HS-5 (cell line): ENCODE results near the gene AP1S3.

Experiments
- DNase-seq: peaks from one replicate; pipeline ENCODE4 v3.0.0-alpha.2; 2012; ENCODE audit warnings: low read depth

AP1S3 gene

DNA sequence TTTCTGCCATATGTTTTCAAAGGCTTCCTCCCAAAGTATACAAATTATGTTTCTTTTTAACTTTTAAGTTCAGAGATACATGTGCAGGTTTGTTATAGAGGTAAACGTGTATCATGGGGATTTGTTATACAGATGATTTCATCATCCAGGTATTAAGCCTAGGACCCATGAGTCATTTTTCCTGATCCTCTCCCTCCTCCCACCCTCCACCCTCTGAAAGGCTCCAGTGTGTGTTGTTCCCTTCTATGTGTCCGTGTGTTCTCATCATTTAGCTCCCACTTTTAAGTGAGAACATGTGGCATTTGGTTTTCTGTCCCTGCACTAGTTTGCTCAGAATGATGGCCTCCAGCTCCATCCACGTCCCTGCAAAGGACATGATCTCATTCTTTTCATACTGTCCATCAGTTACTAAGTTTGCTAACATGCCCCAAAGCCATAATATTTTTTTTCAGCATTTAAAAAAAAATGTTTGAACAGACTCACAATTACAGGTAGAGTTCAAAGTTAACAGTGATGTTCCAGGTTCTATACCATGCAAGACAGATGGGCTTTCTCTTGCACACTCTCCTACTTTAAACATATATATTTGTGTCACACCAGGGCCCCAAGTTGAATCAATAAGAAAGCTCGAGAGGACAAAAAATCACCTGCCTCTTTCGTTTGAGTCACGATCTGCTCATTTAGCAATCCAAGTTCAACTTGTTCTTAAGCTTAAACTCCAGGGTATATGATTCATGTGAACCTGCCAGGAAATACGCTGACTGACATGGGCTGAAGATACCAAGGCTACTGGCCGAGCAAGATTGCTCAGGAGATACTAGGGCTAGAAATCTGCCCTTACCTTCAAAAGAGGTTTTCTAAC is 77.6 kb downstream of the AP1S3 start:
- DNase-seq, result no peak

DNA sequence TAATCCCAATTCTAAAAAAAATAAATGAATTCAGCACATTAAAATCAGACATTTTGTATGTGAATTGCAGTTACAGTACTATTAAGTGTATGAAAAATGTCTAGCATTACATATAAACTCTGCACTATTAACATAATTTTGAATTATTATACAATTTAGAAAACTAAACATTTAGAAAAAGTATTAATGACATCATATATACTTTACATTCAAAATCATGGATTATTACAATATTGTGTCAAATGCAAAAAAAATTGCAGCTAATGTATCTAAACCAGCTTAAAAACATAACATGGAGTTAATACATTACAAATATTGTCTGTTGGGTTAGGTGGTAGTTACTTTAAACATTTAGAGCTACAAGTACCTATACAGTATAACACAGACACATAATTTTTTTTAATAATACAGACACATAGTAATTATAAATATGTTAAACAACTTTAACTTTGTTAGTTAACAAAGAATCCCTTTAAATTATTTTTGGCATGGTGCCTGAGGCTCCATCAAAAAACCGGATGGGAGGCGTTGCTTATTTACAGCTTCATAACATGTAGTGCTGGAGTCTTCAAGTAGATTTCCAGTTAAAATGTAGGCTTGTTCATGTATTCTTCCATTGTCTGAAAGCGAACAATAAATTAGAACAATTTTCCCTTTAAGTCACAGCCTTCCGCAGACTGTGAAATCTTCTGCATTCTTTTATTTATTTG is 79.1 kb downstream of the AP1S3 start:
- no peak for DNase-seq

DNA sequence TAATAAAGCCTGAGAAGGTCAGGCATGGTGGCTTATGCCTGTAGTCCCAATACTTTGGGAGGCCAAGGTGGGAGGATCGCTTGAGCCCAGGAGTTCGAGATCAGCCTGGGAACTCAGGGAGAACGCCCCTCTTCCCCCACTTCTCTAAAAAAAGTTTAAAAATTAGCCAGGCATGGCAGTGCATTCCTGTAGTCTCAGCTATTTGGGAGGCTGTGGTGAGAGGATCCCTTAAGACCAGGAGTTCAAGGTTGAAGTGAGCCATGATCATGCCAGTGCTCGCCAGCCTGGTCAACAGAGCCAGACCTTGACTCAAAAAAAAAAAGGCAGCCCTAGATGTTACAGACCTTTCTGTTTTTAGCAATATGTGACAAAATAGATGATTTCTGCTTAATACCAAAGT is 83.4 kb downstream of the AP1S3 start:
- DNase-seq, result no peak

DNA sequence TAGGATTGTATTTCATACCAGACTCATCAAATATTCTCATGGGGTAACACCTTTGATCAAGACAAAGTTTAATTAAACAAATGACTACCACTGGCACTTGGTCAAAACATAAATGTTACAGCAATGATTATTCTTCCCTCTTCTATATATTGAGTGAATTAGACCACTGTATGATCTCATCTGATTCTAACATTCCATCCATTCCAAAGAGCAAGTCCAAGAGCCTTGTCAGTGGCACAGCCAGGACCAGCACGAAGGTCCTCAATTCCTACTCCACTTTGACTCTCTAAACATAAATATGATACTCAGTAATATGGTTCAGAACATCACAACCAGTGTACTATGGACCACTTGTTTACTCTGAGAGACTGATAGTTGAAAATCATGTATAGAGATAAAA is 86.4 kb downstream of the AP1S3 start:
- no peak for DNase-seq

DNA sequence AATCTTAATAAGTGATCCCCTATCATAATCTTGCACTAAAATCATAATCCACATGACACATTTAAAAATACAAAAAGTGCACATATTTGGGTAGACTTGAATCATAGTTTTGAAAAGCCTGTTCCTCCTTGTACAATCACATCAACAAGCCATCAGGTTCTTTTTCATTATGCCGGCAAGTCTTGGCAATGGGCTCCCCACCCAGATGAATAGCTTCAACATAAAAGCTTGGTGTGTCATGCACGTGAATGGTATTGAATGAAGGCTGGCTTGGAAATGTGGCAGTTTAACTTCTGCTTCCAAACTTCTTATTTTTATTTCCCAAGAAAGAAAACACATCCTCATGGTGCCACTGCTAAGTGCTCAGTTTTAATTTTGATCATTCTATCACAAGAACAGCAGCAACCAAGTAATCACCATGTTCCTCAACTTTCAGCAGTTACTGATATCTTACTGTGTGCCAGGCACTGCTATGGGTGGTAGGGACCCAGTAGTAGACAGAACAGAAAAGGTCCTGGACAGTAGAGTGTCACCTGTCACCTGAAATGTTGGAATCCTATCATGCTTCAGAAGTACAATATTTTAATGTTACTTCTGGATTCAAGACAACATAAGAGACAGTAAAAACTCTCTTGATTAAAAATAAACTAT is 89.9 kb downstream of the AP1S3 start:
- no peak for DNase-seq

DNA sequence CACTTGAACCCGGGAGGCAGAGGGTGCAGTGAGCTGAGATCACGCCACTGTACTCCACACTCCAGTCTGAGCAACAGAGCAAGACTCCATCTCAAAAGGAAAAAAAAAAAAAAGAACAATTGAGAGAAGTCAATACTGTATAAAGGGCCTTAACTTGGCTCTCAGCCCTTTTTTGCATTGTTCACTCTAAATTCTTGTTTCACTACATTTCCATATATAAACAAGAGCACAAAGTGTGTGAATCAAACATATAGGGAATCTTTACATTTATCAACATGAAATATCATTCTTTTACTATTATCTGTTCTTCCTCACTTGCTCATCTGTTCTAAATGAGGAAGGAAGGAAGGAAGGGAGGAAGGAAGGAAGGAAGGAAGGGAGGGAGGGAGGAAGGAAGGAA is 90.8 kb downstream of the AP1S3 start:
- no peak for DNase-seq

DNA sequence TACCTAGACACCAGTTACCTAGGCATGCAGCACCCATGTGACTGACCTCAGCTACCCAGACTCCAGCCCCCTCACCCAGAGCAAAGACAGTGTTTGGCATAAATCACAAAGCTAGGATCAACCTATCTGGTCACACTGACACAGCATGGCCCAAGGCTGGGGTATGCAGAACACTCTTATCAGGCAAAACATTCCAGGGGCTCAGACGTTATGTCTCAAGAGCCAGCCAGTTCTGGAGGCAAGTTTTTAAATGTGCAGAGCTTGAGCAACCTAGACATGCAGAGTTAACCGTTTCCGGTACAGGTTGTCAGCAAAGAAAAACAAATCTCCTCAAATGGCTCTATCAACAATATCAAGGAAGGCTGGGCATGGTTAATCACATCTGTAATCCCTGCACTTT is 92.8 kb downstream of the AP1S3 start:
- DNase-seq, result no peak

DNA sequence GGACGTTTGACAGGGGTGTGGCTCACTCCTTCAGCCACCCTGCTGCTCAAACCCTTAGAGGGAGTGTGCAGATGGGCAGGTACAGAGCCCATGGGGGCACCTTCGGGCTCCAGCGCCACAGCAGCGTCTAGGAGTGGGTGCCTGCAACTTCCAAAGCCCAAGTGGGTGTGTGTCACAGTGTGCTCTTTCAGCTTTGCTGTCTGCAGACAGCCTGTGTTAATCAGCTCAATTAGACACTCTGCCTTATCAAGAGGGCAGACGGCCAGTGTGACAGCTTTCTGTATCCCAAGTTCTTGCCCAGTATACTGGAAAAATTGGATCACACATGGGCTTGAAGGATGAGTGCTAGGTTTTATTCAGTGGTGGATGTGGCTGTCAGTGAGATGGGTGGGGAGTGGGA is 96.7 kb downstream of the AP1S3 start:
- no peak for DNase-seq

DNA sequence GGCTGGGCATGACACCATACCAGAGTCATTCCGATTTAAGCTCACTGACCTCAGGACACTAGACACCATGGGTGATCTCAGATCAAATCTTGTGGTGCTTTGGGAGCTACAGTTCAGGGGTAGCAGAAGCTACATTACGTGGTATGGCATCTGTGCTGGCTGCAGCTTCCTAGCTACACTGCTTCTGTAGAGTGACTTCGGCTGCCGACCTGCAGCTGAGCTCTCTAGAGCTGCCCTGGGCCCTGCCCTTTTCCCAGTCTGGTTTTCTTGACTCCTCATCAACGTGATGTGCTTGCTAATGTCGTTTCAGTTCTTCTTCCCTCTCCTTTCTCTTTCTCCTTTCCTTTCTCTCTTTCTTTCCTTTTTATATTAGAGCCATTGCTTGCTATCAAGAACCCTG is 100.2 kb downstream of the AP1S3 start:
- no peak for DNase-seq

DNA sequence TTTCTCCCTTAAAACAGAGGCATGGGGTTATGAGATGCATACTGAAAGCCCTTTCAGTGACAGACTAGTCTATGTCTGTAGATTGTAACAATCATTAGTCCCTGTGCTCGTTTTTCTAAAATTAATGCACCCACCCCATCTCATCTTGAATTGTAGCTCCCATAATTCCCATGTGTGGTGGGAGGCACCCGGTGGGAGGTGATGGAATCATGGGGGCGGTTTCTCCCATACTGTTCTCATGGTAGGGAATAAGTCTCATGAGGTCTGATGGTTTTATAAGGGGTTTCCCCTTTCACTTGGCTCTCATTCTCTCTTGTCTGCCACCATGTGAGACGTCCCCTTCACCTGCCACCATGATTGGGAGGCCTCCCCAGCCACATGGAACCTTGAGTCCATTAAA is 100.9 kb downstream of the AP1S3 start:
- no peak for DNase-seq

DNA sequence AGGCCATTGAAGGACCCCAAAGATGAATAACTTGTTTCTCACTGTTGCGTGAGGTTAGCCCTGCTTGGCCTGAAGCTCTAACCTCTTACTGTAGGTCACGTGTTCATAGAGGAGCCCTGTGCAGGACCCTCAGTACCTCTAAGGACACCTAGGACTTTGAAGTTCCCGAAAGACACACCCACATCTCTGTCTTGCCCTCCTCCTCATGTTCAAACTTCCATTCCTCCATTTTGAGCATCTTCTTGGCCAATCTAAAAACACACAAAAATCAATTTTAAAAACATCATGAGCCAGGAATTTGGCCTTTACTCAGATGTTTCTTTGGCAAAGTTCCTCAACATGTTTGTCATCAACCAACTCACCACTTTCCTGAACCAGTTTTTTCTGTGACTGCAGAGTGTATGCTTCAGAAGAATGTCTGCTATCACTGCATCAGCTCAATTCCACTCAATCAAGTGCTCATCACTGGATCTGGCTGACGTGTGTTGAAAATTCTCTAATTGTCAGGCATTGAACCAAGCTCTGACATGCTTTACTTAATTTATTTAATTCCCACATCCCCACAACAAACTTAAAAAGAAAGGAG is 101.6 kb downstream of the AP1S3 start:
- DNase-seq, result peak; percentile 93

DNA sequence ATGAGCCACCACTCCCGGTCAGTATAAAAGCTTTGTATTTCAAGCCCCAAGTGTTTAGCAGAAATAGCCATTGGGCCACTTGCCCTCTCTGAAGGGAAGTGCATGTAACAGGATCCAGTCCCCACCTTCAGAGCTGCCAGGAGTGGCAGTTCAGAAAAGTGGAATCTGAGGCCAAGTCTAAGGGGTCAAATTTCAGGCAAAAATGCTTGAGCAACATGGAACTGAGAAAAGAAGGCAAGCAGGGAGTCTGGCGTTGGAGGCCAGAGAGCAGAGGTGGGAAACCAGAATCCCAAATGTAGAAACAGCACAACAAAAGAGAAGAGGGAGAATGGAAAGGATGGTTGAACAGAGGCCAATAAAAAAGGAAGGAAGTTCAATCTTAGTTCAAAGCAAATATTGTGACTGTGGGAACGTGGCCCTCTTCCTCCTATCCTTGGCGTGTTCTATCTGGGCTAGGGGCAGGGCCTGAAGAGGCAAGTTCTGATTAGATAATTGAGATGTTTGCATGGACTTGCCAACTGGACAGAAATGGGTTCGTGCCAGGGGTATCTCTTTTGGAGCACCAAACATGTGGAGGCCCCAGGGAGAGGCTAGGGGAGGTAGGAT is 102.2 kb downstream of the AP1S3 start:
- DNase-seq, result no peak

DNA sequence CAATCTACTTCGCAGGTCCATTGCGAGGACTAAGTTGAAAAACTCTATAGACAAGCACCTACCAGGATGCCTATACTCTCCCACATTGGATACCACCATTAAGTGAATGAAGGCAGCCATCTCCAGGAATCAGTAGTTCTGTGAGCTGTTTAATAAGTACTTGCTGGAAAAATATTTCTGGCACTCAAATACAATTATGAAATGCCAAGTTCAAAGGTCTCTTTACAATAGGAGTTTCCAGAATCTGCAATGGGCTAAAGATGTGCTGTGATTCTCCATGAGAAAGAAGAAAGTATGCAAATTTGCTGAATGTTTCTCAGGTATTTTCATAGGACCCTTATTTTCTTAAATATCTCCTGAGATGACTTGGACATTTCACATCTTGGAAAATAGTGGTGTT is 103.0 kb downstream of the AP1S3 start:
- no peak for DNase-seq

DNA sequence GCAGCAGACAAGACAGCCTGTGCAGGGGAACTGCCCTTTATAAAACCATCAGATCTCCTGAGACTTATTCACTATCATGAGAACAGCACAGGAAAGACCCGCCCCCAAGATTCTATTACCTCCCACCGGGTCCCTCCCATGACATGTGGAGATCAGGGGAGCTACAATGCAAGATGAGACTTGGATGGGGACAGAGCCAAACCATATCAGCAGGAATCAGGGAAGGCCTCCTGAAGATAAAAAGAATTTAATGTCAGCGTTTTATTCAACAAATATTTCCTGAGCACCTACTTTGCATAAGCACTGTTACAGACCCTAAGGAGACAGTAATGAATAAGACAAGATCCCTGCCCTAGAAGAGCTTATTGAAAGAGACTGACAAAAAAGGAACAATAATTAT is 105.0 kb downstream of the AP1S3 start:
- DNase-seq, result no peak

DNA sequence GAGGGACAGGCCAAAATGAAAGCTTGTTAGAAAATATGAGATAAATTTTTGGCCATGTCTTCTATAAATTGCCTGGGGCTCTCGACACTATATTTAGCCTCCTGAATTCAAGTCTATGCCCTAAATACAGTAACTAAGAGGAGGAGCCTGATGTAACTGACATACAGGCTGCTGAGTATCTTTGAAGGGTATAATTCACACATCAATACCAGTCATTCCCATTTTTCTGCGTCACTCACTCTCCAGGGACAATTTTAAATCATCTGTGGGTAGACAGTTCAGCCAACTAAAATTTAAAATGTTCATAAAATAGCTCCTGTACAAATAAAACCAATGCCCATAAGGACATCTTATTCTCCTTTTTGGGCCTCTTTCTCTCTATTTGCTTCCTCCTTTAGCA is 105.9 kb downstream of the AP1S3 start:
- DNase-seq, result no peak

DNA sequence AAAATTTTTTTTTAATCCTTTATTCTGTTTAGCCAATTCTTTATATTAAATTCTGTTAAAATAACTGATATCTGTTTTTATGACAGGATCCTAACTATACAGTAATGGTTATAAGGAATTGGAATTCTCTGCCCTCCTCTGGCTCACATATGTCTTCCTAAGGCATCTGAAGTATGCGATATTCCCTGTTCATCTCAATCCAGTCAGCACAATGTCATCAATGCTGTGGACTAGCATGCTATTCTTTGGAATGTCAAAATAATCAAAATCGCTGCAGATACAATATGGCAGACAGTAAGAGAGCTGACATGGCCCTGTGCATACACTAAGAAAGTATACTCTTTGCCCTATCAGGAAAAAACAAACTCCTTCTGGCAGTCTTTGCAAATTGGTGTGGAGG is 107.6 kb downstream of the AP1S3 start:
- peak; percentile 25 for DNase-seq

DNA sequence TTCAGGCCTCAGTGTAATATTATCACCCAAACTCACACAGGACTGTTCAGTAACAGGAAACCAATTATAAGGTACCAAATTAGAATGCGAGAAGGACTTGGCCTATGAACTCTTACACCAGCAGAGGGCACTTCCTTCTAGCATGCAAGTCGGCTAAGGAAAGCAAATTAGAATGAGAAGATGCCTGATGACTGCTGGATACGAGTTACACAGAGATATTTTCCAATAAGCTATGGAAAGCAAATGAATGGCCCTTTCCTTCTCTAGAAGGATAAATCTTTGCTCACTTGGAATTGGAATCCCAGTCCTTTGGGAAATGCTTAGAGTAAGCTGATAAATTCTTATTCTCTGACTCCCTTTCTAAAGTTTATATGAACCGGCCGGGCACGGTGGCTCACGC is 109.8 kb downstream of the AP1S3 start:
- peak; percentile 35 for DNase-seq

DNA sequence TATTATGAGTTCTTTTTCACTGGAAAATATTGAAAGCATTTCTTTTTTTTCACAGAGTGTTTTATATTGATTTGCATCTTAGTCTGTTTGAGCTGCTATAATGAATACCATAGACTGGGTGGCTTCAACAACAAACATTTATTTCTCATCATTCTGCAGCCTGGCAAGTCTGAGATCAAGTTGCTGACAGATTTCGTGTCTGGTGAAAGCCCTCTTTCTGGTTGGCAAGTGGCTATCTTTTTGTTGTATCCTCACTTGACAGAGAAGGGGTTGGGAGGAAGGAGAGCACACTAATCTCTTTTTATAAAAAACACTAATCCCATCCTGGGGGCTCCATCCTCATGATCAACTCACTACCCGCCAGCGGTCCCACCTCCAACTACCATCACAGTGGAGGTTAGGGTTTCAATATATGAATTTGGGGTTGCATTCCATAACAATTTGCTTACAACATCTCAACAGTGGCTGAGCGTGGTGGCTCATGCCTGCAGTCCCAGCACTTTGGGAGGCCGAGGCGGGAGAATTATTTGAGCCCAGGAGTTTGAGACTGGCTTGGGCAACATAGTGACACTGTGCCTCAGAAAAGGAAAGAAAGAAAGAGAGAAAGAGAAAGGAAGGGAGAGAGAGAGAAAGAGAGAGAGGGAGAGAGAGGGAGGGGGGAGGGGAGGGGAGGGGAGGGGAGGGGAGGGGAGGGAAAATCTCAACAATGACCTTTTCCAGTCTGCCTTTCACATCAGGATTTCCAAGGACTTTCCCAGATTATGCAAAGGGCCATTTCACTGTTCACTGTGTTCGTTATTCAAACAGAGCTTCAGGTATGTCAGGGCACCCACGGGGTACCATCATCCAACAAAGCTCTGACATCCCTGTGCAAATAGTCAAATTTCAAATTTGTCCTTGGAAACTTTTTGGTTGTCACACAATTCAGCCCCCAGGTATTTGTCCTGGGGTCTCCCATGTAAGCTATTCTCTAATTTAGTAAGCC is 111.1 kb downstream of the AP1S3 start:
- no peak for DNase-seq

DNA sequence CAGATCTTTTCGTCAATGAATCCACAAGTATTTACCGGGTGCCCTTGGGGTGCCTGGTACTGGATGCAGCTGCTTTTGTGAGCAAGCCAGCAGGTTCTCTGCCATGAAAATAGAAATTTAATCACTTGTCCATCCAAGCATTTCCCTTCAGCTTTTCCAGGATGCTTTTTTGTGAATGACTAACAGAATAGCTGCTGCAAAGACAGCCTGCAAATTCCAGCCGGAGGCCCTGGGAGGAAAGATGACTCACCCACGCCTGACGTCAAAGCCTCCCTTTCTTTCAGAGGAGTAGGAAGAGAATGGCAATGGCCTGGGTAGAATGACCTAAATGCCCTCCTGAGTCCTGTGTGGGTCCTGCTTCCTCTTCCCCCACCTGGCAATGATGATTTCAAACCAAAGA is 111.9 kb downstream of the AP1S3 start:
- DNase-seq, result peak; percentile 94

DNA sequence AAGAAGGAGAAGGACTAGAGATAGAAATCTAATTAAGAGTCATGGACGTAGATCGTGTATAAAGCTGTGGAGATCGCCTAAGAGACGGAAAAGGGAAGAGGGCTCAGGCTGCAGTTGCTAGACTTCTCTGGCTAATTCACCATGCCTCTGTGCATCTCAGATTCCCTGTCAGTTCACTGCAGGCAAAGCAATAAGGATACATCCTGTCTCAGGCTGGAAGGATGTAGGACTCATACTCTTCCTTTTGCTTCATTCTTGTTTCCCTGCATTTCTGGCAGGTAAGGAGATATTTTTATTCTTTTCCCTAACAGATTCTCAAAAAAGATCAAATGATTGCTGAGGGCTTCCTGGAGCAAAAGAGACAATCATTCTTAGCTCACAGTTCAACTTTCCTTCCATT is 112.5 kb downstream of the AP1S3 start:
- no peak for DNase-seq

DNA sequence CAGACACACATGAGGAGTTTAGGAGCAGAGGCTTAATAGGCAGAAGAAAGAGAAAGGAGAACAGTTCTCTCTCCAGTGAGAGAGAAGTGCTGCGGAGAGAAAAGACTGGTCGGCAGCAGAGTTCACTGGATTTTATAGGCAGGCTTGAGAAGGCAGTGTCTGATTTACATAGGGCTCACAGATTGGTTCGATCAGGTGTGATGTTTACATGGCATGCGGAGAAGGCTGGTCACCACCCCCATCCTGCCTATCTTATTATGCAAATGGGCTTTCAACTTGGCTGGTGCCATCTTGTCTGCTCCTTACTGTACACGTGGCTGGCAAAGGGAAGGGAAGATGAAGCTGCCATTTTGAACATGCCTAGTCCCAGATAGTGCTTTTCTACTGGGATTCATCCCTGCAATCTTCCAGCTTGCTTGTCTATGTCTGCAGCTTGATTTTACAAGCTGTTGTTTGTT is 113.4 kb downstream of the AP1S3 start:
- no peak for DNase-seq
